Fibroblast of the aortic adventitia (primary cell): ENCODE results near the gene PIM2. TPM values are rescaled to one million over a fixed set of nuclear protein-coding genes. Genes with fewer than 3 reads are reported as not detected.

ENCODE experiments used
- DNase-seq: peaks from one replicate; pipeline ENCODE4 v3.0.0-alpha.2; 2010; ENCODE audit warnings: low read depth
- H3K4me3 ChIP-seq: 2 replicates; pipeline ENCODE4 v1.5.1; 2011; ENCODE audit warnings: low read depth, mild to moderate bottlenecking, control low read depth, low read length, moderate library complexity
- CTCF ChIP-seq: IDR thresholded peaks from 2 replicates; pipeline ENCODE4 v1.5.1; 2011; ENCODE audit warnings: mild to moderate bottlenecking, low read length, control low read depth, inconsistent platforms; ENCODE audit not compliant: insufficient read depth
- total RNA-seq: library from RNA; depleted of rRNA; stranded (reverse); fragments of >200 nt; gene quantifications from 2 replicates; pipeline ENCODE4 v1.2.3, GENCODE V29; 2012; ENCODE audit warnings: low replicate concordance

Gene PIM2
- total RNA-seq, 1 donor, result 5.0 TPM

DNA sequence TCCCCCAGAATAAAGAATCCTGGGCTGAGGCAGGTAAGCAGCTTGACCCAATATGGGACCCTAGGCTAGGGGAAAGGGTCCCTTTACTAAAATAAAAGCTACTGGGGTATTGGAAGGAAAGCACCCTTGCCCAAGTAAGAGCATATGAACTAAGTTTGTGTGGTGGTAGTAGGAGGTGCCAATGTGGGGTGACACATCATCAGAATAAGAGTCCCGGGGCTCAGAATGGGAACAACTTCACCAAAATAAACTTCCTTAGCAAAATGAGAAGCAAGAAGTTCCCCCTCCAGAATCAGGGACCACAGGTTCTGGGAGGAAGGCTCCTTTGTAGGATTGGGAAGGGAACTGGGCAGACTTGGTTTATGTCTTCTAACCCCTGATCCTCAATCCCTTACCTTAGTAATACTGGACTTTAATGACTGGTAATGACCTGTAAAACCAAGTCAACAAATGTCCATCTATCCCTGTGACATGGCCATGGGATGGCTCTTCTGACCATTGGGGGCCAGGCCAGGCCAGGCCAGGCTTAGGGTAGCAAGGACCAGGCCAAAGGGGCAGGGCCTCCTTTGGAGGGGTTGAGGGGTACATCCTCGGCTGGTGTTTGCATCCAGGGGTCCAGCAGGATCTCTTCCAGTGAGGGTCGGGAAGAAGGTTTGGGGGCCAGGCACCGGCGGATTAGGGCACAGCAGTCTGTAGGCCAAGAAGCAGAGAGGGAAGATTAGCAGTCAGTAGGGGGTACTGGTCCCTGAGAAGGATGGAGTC lies 5.0 kb downstream of the PIM2 start:
- H3K4me3 ChIP-seq, result no peak overlapping the region
- DNase-seq, result no peak
- TF ChIP-seq CTCF, result no peak

DNA sequence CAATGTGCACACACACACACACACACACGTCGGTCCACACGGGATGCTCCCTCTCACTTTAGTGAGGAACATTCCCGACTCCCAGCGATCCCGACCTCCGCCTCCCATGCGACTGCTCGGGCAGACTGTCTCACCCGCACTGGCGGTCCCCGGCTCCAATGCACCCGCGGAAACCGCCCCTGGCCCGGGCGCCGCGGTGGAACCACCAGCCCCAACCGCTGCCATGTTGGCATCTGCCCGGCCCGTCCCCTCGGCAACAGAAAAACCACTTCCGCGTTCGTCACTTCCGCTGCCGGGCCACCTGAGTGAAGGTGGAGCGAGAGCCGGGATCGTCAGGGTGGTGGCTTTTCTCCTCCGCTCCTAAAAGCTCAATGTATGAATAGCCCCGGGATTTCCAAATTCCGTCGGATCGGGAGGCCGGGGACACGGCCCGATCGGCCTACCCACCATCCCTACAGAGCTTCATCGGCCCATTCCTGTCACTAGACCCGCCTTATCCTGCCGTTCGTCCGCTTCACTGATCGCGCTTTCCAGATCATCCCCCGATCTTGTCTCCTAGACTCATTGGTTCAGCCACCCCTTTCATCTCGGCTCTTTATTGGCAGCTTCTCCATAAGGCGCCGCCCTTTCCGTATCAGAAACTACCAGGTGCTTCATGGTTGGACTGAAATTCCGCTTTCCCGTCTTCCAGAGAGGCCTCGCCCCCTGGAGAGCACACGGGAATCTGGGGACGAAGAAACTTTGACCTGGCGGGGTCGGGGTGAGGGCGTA lies 7.2 kb downstream of the PIM2 start, which contains the start of gene SLC35A2:
TSS of gene SLC35A2 (minus strand) at position 235 of the 771 bp plus-strand sequence. CDS start at position 225, 10 bp downstream.
- peak within 1 kb of the TSS; percentile 77 for H3K4me3 ChIP-seq
- peak; percentile 58 for DNase-seq
- no peak for TF ChIP-seq CTCF

- peak; percentile 41 for DNase-seq
- no peak for TF ChIP-seq CTCF
- peak overlapping the region; percentile 77 for H3K4me3 ChIP-seq
Observed at GRCh38 chrX:48910926-48911411, 7.9 kb downstream of the PIM2 start.

DNA sequence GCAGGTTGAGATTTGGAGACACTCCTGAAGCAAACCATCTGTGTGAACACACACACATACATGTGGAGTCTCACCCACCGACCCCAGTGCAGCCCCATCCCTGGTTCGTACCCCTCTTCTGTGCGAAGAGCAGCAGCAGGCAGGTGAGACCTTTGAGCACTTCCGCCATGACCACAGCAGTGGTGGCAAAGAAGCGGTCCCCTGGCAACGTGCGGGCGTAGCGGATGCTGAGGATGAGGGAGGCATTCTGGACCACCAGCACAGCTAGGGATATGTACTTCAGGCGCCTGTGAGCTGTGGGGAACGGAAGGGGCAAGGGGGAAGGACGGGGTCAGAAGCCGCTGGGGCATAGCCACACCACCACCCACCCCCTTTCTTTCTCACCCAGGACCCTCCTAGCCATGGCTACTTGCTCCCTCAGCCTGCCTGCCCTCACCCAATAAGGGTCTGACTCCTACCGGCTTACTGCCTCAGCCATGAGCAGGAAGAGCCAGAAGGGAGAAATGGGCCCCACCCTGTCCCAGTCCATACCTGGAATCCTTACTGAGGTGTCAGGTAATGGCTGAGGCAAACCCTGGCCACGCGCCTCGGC lies 9.0 kb downstream of the PIM2 start:
- H3K4me3 ChIP-seq, result no peak overlapping the region
- TF ChIP-seq CTCF, result no peak
- no peak for DNase-seq

GRCh38 chrX:48908600-48908999 lies 10.2 kb downstream of the PIM2 start:
- H3K4me3 ChIP-seq, result no peak overlapping the region
- no peak for DNase-seq

More at GRCh38 chrX:48908600-48908999, 10.2 kb downstream of the PIM2 start:
- TF ChIP-seq CTCF, result no peak
